ENCODE data around the gene HSD11B1. TPM values are rescaled to one million over a fixed set of nuclear protein-coding genes. Genes with fewer than 3 reads are reported as not detected.

HSD11B1 gene
- total and polyA plus RNA-seq, 2 donors from 2014 or later, result 1.8 to 5.5 TPM

DNA sequence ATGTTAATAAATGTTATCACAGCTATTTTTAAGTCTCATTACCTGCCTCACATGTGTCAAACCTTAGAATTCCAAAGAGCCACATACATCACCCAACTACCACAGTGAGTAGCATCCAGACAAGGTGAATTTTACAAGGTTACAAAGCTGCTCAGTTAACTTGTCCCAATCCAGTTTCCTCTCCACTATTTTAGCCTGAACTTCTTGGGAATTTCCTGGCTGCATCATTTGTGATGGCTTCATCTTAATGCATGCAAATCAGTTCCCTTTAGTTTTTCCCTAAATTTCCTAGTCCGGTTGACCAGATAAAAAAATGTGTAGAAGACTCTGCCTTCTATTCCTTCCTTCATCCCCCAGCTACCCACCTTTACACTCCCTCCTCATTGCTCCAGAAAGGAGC, 50.6 kb downstream of the HSD11B1 start:
- DNase-seq (no peak), FAIRE-seq (no peak)
- H3K36me3 ChIP-seq (ENCODE audit: control insufficient read depth in 2 of 3, insufficient read depth in 3 of 3, low read length in 3 of 3), result no peaks in the 10 kb centered on the region
- TF ChIP-seq, protein P1, sequence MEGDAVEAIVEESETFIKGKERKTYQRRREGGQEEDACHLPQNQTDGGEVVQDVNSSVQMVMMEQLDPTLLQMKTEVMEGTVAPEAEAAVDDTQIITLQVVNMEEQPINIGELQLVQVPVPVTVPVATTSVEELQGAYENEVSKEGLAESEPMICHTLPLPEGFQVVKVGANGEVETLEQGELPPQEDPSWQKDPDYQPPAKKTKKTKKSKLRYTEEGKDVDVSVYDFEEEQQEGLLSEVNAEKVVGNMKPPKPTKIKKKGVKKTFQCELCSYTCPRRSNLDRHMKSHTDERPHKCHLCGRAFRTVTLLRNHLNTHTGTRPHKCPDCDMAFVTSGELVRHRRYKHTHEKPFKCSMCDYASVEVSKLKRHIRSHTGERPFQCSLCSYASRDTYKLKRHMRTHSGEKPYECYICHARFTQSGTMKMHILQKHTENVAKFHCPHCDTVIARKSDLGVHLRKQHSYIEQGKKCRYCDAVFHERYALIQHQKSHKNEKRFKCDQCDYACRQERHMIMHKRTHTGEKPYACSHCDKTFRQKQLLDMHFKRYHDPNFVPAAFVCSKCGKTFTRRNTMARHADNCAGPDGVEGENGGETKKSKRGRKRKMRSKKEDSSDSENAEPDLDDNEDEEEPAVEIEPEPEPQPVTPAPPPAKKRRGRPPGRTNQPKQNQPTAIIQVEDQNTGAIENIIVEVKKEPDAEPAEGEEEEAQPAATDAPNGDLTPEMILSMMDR (IDR thresholded peaks at IDR 0.05; ENCODE audit: borderline replicate concordance, extremely low read depth, insufficient read depth), result no peak
- intact Hi-C loops (cut with DNase I), result no loop called here
- no peaks in the 10 kb centered on the region for H3K4me1 ChIP-seq (ENCODE audit: control insufficient read depth in 2 of 3, insufficient read depth in 2 of 3, low read depth in 1 of 3, low read length in 3 of 3)
- no peak overlapping the region for H3K4me3 ChIP-seq (ENCODE audit: low read length in 3 of 3)
- no peak overlapping the region for H3K9ac ChIP-seq (ENCODE audit: low read length in 3 of 3)
- no peaks in the 10 kb centered on the region for H3K27me3 ChIP-seq (ENCODE audit: control insufficient read depth, insufficient read depth, low read length)
- H3K27ac ChIP-seq (ENCODE audit: low read depth in 2 of 2, low read length in 2 of 2), result no peak overlapping the region
- H3K9me3 ChIP-seq (ENCODE audit: control insufficient read depth in 2 of 3, insufficient read depth in 1 of 3, low read length in 3 of 3), result no peaks in the 10 kb centered on the region

DNA sequence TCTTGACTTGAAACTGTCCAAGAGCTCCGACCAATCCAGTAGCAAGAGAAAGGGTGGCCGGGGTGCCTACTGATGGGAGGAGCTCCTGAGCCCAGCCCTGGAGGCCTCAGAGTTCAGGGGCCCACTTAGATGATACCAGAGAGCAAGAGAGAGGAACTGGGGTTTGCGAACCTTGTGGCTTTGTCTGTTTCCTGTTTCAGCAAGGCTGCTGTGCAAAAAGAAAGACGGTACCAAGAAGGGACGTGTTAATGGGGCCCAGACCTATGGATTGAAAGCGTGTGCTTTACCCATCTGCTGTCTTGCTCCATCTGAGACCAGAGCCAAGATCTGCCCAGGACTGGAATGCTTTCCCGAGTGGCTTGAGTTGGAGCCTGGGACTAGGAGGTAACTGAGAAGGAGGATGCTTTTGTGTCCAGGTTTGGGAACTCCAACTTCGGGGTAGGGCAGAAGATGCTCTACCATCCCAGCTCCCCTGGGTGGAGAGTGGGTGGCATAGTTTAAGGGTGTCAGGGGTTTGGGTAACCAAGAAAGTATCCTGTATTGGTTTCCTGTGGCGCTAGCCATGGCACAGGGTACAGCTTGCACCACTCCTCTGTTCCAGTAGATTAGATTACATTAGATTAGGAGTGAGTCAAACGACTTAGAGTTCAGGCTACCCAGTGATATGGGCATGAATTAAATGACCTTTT, 51.4 kb downstream of the HSD11B1 start, which contains the start of gene TRAF3IP3:
TSS of gene TRAF3IP3 (plus strand) at position 128 of the 689 bp plus-strand sequence. CDS start 3,987 bp downstream, outside the sequence.
- no peak within 1 kb of the TSS for H3K9ac ChIP-seq (ENCODE audit: low read length in 3 of 3)
- no peaks in the 10 kb centered on the region for H3K36me3 ChIP-seq (ENCODE audit: control insufficient read depth in 2 of 3, insufficient read depth in 3 of 3, low read length in 3 of 3)
- DNase-seq (peak in 1 of 5 donors; percentile 74), FAIRE-seq (no peak)
- no peaks in the 10 kb centered on the region for H3K4me1 ChIP-seq (ENCODE audit: control insufficient read depth in 2 of 3, insufficient read depth in 2 of 3, low read depth in 1 of 3, low read length in 3 of 3)
- H3K27me3 ChIP-seq (ENCODE audit: control insufficient read depth, insufficient read depth, low read length), result no peaks in the 10 kb centered on the region
- TF ChIP-seq, protein P1 (IDR thresholded peaks at IDR 0.05; ENCODE audit: borderline replicate concordance, extremely low read depth, insufficient read depth), result no peak
- intact Hi-C loops (cut with DNase I), result no loop called here
- H3K4me3 ChIP-seq (ENCODE audit: low read length in 3 of 3), result peak within 1 kb of the TSS in 1 of 3 donors; percentile 14
- peak within 1 kb of the TSS in 1 of 2 donors; percentile 34 for H3K27ac ChIP-seq (ENCODE audit: low read depth in 2 of 2, low read length in 2 of 2)
- H3K9me3 ChIP-seq (ENCODE audit: control insufficient read depth in 2 of 3, insufficient read depth in 1 of 3, low read length in 3 of 3), result no peaks in the 10 kb centered on the region

DNA sequence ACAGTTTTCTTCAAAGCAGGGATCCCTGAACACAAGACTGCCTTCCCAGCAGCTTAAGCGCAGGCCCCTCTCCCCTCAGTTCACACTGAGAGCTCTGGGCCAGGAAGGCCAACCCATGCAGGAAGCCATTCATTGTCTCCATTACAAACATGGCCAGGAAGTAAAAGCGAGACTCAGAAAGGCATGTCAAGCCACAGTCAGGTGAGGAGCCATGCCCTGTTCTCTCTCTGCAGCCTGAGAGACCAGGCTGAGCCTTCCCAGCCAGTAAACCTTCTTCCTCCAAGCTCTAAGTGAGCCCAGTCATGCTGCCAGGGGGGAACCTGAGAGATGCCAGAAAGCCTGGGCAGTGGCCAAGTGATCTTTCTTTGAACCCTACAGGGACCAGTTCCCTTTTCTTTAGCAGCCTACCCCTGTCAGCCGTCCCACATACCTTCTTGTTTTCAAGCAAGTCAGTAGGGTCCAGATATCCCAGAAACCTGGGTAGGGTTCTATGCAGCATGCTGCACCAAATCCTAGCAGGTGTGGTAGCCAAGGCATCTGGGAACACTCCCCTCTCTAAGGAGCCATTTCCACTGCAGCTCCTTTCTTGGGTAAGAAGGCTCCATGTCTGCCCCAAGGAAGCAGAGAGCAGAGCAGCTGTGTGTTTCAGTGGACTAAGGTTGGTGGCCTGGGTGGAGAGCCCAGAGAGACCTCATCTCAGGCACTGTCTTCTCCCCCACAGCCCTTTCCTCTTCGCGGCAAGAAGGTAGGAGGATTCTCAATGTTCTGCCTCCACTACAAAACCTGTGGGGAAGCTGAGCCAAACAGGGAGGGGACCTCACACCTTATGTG, 52.2 kb downstream of the HSD11B1 start:
- Histone ChIP-seq H3K4me3 (ENCODE audit: low read length in 3 of 3) (peak overlapping the region in 1 of 3 donors; percentile 14), H3K36me3 (ENCODE audit: control insufficient read depth in 2 of 3, insufficient read depth in 3 of 3, low read length in 3 of 3) (no peaks in the 10 kb centered on the region), H3K27ac (ENCODE audit: low read depth in 2 of 2, low read length in 2 of 2) (peak overlapping the region in 1 of 2 donors; percentile 34), H3K9me3 (ENCODE audit: control insufficient read depth in 2 of 3, insufficient read depth in 1 of 3, low read length in 3 of 3) (no peaks in the 10 kb centered on the region), H3K27me3 (ENCODE audit: control insufficient read depth, insufficient read depth, low read length) (no peaks in the 10 kb centered on the region), H3K9ac (ENCODE audit: low read length in 3 of 3) (no peak overlapping the region), H3K4me1 (ENCODE audit: control insufficient read depth in 2 of 3, insufficient read depth in 2 of 3, low read depth in 1 of 3, low read length in 3 of 3) (no peaks in the 10 kb centered on the region)
- TF ChIP-seq, protein P1 (IDR thresholded peaks at IDR 0.05; ENCODE audit: borderline replicate concordance, extremely low read depth, insufficient read depth), result no peak
- DNase-seq (no peak), FAIRE-seq (no peak)
- intact Hi-C loops (cut with DNase I), result no loop called here
